NCI-H2171 treated with DMSO at 0.1 percent for 48 hours (cell line): ENCODE results near the gene ZFAND2B.

Source experiments
- DNase-seq: peaks from one replicate; lab custom pipeline; 2025; lab: John Stamatoyannopoulos, UW

ZFAND2B gene, protein sequence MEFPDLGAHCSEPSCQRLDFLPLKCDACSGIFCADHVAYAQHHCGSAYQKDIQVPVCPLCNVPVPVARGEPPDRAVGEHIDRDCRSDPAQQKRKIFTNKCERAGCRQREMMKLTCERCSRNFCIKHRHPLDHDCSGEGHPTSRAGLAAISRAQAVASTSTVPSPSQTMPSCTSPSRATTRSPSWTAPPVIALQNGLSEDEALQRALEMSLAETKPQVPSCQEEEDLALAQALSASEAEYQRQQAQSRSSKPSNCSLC

DNA sequence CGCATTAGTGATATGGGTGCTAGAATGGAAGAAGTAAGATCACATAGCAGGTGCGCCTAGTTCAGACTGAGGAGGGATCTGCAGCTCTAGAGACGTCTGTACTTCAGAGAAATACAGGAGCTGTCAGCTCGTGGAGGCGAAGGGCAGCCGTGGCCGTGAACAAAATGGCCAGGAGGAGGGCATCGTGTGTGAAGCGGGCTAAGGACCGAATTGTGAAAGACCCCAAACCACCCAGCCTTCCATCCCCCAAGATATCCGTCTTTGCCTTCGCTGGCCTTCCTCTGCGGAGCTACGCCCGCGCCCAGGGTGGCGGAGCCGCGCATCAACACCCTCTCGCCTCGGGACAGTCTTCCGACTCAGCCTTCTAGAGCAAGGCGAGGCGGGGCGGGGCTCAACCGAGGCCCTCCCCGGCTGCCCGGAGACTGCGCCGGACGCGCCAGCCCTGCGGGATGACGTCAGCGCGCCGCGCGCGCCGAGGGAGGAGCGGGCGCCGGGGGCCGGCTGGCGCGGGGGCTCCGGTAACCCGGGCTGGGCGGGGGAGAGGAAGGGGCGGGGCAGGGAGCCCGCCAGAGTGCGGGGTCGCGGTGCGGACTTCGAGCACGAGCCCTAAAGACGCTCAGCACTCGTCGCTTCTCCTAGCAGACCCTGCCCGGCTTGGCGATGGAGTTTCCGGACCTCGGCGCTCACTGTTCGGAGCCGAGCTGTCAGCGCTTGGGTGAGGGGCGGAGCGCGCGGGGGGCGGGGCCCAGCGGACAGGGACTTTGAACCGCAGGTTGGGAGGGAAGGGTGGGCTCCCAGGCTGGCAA, at the start of gene ZFAND2B:
Gene ZFAND2B, plus strand, starts transcription at position 455 of the 806 bp plus-strand sequence. Its CDS starts 206 bp downstream, at position 661.
- DNase-seq, result peak; percentile 91

DNA sequence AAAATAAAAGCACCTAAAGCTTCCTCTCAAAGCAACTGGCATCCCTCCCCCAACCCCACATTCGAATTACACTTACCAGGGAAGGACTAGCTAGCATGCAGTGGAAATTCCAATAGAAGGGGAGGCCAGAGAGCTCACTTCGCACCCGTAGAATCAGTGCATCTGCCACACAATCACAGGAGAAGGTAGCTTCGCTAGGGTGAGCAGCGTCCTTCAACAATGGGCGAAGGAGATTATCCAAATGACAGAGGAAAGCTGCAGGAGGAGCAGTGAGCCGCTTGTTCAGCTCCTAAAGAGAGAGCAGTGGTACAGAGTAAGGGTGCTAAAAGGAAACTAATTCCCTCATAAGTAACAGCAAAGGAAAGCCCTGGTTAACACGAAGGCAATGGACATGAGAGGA, 49.2 kb upstream of the ZFAND2B start:
- DNase-seq, result no peak

DNA sequence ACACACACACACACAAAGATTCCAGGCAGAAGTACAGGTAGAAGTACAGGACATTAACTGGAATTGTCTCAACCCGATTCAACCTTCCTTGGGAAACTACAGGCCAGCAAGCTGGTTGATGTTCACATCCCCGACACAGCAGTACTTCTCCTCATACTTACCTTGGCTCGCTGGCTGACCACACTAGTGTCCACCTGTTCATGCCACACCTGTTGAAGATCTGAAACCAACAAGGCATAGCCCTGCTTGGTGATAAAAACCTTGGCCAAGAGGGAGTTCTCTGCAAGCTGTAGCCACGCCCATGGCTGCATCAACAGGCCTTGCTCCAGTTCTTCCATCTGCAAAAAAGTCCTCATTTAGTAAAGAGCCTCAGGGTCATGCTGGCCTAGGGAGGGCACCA, 48.6 kb upstream of the ZFAND2B start:
- DNase-seq, result no peak

DNA sequence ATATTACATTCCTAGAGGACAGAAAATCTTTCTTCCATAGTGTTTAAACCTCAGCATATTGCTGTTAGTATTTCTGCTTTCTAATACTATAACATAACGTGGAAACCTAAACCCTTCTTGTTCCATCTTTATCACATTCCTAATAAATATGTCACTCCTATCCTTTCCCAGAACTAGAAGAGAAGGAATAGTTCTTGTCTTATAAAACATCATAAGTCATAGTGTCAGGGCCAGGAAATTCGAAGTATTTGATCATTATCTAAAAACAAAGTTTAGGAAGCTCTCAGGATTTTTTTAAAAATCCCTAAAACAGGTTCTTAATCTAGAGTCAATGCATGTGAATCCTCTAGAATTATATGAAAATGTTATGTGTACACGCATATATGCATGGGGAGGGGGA, 48.0 kb upstream of the ZFAND2B start:
- DNase-seq, result no peak

DNA sequence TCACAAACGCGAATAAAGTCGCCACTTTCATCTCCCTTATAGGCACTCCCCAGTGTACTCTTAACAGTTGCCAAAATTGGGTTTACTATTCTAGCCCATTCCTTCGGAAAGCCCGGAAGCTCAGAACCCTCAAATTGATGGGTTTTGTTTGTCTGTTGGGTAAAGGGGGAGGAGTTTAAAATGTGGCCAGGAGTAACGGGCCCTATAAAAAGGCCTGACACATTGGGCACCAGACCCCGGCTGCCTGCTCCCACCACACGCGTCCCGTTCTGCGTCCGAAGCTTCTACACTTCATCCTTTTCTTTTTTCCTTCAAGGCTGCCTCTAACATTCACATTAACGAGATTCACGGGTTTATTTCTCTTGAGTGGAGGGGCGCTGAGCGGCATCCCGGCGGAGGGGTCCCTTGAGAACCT, 46.8 kb upstream of the ZFAND2B start:
- no peak for DNase-seq

DNA sequence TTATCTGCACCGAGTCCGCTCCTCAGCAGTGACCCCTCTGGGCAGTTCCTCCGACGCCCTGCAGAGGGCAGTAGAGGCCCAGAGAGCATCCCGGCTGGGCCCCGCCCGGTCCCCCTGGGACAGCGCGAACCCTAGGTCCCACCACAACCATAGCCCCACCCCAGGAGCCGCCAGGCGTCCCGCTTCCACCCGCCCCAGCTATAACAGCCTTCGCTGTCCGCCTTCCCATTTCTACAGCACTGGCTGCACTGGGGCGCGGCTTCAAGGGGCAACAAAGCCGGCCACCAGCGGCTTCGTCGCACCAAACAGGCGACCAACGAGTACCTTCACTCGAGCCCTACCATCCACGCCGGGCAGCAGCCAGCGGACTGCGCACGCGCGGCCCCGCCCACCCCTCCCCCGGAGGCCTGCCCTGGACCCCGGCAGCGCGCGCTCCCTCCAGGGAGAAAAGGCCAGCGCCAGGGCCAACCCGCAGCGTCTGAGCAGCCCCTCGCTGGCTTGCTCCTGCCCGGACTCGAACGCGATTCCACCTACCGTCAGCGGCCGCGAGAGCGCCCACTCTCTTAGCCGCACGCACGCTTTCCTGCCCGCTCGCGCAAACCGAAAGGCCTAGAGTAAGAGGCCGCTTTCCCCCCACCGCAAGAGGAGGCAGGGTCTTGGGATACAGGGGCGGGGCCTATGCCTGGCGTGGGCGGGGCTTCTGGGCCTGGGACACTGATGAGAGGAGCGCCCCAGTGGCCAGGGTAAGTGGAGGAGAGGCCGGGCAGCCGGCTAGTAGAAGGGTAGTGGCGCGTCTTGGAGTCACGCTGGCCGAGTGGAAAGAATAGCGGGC, 46.2 kb upstream of the ZFAND2B start, which contains the start of gene NHEJ1:
Gene NHEJ1, minus strand, starts transcription at position 630 of the 832 bp plus-strand sequence. CDS start 2,453 bp downstream, outside the sequence.
- DNase-seq, result peak; percentile 90

DNA sequence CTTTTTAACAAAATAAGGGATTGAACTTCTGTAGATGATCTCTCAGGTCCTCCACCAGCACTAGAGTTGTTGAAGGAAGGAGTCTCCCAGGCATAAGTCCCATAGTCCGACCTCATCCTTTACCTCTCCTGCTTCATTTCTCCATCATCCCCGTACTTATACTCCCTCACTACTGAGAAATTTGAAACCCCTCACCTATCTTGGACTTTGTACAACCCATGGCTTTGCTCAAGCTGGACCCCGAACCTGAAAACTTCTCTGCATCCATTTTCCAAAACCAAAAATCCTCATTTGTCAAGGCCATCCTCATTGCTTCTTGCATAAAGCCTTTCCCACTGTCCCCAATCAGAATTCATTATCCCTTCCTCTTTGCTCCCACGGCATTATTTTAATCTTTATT, 45.5 kb upstream of the ZFAND2B start:
- DNase-seq, result no peak

DNA sequence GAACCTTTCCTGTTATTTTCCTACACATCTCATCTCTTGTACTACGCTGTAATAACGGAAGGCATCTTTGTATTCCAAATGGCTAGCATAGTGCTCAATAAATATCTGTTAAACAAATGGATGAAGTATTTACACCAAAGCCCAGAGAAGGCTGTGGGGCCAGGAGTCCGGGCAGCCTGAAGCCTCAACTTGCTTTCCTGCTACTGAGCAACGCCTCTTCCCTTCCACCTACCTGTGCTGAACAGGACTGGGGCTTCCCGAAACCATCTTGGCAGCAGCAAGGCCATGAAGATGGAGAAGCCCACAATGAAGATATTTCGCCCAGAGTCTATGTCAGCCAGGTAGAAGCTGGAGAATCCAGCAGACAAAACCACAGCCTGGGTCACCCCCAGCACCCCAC, 43.4 kb upstream of the ZFAND2B start:
- DNase-seq, result no peak

DNA sequence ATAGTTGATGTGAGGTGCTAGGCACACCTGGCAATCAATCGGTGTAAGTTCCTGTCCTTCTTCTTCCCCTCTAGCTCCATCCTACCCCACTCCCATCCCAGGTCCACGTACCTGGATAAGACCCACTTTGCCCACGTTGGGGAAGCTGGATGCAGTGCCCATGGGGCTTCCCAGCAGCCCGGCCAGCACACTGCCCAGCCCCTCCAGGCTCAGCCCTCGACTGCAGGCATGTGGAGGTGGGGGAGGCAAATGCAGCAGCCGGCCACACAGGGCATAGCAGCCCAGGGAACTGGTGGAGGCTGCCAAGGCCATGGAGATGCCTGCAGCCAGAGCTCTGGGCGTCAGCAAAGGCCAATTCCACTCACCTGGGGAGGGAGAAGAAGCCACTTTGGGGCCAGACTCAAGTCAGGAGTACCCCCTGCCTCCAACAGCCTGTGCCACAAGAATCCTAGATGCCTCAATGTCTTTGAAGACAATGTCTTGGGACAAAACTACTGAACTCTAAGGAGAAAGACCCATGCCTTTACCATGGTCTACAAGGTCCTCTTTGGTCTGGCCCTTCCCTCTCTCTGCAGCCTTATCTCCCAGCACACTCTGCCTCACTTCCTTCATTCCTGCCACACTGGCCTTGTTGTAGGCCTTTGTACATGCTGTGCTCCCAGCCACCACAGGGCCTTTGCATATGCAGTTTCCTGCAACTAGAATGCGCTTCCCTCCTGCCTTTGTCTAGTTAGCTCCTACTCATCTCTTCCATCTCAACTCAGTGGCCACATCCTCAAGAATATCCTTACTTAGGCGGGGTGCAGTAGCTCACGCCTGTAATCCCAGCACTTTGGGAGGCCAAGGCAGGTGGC, 41.3 kb upstream of the ZFAND2B start:
- DNase-seq, result no peak

DNA sequence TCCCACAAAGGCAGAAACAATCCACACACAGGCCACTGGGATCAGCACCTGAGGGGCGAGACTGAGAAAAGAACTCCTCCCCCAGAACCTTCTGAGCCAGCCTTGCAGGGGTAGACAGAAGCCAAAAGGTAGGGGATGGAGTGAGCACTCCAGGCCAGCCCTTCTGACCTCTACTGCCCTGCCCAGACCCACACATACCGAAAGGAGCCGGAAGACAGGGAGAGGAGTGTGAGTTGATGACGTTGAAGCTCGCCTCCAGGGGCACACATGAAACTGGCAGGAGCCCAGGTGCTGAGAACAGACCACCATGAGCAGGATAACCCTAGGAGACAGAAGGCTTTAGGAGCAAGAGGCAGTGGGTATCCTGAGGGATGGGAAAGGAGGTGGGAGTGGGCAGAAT, 38.6 kb upstream of the ZFAND2B start:
- no peak for DNase-seq

DNA sequence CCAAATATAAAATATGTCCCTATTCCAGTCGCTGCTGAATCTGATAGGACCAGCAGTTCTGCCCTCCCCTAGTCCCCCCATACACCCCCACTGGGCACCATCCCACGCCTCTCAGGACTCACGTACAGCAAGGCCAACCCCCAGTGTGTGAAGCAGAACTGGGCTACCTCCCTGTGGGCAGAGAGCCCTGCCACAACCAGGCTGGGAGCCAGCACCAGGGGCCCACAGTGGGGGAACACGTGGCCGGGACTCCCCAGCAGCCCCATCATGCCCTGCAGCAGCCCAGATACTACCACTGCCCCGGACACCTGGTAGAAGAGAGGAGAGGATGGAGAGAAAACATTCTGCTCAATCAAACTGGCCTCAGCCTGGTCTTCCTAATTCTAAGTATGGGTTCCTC, 38.1 kb upstream of the ZFAND2B start:
- DNase-seq, result no peak

DNA sequence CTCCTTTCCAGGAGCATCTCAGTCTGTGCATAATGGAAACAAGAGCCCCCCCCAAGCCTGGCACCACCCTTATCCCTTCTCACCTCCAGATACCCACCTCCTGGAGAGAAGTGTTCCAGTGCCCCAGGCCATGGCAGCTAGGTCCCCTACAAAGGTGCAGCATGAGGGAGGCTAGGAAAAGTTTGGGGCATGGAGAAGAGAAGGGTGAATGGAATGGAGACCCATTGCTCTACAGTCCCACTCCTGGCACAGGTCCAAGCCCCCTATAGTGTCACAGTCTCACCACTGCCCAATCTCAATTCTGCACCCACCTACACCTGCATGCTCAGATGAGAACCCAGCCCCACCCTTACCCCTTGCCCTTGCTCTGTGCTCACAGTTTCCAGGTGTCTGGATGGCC, 37.6 kb upstream of the ZFAND2B start:
- DNase-seq, result no peak

DNA sequence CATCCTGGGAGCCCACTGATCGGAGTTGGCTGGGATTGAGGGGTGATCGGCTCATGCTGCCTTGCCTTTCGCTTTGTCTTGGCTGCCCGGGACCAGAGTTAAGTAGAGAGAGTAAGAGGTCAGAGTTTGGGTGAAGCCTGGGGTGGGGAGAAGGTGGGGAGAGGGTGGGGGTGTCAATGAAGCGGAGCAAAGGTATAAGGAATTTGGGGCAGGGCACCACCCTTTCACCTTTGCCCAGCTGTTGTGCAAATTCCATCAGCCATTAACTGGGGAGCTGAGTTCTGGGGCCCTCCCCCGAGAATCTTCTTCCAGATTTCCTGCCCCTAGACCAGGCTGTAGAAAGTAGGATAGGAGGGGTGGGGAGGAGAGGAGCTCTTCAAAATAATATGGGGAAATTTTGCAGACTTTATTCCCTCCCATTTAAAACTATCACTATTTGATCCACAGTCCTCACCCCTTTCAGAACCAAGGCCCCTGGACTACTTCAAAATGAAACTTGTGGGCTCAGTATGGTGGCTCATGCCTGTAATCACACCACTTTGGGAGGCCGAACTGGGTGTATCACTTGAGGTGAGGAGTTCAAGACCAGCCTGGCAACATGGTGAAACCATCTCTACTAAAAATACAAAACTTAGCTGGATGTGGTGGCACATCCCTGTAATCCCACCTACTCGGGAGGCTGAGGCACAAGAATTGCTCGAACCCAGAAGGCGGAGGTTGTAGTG, 36.5 kb upstream of the ZFAND2B start, which contains the start of gene SLC23A3:
Gene SLC23A3, minus strand, starts transcription at position 100 of the 725 bp plus-strand sequence. Its CDS starts 45 bp downstream, at position 55.
- DNase-seq, result no peak

DNA sequence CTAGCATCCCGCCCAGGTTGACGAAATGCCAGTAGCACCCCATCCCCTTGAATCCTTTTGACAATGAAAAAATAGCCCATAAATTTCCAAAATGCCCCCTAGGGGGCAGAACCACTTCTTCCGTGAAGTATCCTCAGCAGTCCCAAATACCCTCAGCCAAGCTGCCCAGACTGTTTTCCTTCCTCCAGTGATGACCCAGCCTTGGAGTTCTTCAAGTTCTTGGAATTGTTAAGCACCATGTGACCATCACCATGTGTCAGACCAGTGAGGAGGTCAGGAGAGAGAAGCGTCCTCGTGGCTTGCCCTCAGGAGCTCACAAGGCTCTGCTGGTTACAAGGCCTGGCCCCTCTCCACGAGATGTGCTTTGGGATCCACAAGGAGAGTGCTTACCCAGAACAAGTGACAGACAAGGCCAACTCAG, 35.3 kb upstream of the ZFAND2B start:
- peak; percentile 11 for DNase-seq

DNA sequence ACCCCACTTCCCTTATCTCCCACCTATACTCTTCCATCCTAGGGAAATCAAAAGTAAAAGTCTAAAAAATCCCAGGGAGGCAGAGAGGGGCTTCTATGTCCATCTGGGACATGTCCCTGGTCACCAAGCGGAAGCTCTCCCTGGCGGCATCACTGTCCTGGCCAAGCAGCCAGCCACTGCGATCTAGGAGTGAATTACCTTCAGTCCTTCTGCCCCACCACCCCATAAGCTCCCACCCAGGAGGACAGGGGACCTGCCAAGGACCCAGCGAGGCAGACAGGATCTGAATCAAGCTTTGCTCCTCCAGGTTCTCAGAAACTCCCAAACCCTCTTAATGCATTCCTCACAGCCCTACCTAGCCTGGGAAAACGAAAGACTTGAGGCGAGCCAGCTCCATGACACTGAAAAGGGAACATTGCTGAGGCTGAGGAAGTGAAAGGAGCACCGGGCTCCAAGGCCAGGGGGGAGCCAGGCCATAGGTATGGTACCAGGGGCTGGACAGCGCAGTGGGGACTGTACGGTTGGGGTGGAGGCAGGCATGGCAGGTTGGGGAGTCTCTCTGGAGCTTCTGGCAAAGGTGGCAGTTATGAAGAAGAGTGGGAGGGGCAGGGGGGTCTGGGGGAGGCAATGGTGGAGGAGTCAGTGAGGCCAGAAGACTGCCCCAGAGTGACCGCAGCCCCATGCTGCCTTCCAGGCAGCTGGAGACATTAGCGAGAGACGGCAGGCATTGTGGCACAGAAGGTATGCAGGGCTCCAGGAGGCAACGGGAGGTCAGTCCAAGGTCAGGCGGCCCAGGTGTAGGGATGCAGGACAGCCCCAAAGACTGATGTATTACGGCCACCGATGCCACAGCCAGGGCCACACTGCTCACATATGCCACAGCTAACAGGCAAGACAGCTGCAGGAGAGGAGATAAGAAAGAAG, 34.1 kb upstream of the ZFAND2B start:
- no peak for DNase-seq

DNA sequence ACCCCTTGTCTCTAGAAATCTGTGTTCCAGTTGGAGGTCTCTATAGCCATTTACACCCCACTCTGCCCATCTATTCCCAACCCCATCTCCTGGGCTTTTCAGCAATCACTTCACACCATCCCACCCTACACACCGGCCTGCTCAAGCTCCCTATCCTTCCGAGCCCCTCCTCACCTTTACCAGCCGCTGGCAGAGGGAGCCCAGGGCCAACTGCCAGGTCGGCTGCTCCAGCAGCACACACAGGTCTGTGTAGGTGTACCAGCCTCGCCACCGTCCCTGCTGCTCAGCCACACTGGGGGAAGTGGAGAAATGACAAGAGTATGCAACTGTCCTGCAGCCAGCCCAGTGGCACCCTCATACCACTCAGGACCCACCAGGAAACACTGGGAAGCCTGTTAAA, 33.4 kb upstream of the ZFAND2B start:
- no peak for DNase-seq

DNA sequence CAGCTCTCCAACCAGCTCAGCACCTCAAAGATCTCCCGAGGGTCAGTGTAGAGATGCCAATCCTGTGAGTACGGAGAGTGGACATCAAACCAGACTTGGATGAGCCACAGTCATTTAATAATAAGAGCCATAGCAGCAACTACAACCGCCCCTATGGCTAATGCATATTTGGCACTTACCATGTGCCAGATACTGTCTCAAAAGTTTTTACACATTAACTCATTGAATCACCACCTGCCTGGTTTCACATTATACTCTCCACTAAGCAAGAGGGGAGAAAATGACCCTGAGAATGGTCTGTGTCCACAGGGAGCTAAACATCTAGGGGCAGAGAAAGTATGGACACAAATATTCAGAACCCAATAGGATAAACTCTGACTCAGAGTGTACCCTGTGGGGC, 32.4 kb upstream of the ZFAND2B start:
- no peak for DNase-seq

DNA sequence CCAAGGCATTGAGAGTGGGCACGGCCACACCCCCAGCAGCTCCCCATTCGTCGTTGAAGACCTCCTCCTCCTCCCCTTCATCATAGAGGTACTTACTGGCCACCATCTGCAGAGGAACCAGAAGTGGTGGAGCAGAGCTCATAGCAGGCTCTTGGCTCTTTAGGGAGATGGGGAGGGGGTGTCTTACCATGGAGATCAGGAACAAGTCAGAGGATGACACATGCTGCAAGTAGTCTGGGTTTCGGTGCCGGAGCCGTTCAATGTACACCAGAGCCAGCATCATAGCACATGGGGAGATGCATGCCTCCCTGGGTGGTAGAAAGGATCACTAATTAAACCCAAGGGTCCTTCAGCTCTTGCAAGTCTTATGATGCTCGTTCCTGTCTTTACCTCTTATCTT, 31.8 kb upstream of the ZFAND2B start:
- no peak for DNase-seq

DNA sequence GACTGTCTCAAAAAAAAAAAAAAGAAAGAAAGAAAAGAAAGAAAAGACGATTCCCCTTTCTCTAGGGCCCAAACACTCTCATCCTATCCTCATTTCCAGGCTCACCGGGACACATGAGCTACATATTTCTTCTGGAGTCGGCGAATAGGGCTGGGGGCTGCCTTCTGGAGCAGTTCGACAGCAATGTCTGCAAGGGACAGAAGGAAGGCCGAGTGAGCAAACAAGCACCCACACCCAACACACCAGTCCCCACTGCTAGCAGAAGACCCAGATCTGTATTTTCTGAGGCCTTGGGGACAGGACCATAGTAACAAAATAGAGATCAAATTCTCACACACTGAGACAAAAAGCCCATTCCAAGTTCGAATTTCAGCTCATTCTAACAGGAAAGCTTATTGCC, 31.1 kb upstream of the ZFAND2B start:
- no peak for DNase-seq
